Vagina (tissue), 2 donors: ENCODE data around the gene SORCS2.

ENCODE experiments used
- CTCF ChIP-seq, 3 experiments: fragments of 450-650 bp in 2 of 3; fragments of 200-600 bp in 1 of 3; sonication (generic) in 1 of 3; IDR thresholded peaks; one replicate each; pipeline ENCODE4 v1.5.1; 2017 to 2019; ENCODE audit warnings: antibody characterized with exemption in 3 of 3, mild to moderate bottlenecking in 2 of 3, moderate library complexity in 2 of 3
- POLR2A ChIP-seq, 2 donors: fragments of 450-650 bp; IDR thresholded peaks; one replicate each; pipeline ENCODE4 v1.6.1; 2017; ENCODE audit warnings: antibody characterized with exemption in 2 of 2, mild to moderate bottlenecking in 2 of 2, moderate library complexity in 2 of 2

- TF ChIP-seq CTCF (IDR thresholded peaks at IDR 0.05) (no peak), POLR2A (IDR thresholded peaks at IDR 0.05) (no peak)
Measured at GRCh38 chr4:7384929-7385890, 192.9 kb downstream of the SORCS2 start.
